Stimulated activated CD8-positive, alpha-beta memory T cell treated with anti-CD3 and anti-CD28 coated beads, Interleukin-15, amount 100 ng/mL, for 48 hours (primary cell): ENCODE data around the gene CREBZF.

Experiments used
- DNase-seq, 2 donors: peaks; one replicate each; pipeline ENCODE4 v3.0.0-alpha.2; 2020; ENCODE audit warnings: low read depth in 2 of 2

The CREBZF gene, protein sequence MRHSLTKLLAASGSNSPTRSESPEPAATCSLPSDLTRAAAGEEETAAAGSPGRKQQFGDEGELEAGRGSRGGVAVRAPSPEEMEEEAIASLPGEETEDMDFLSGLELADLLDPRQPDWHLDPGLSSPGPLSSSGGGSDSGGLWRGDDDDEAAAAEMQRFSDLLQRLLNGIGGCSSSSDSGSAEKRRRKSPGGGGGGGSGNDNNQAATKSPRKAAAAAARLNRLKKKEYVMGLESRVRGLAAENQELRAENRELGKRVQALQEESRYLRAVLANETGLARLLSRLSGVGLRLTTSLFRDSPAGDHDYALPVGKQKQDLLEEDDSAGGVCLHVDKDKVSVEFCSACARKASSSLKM

DNA sequence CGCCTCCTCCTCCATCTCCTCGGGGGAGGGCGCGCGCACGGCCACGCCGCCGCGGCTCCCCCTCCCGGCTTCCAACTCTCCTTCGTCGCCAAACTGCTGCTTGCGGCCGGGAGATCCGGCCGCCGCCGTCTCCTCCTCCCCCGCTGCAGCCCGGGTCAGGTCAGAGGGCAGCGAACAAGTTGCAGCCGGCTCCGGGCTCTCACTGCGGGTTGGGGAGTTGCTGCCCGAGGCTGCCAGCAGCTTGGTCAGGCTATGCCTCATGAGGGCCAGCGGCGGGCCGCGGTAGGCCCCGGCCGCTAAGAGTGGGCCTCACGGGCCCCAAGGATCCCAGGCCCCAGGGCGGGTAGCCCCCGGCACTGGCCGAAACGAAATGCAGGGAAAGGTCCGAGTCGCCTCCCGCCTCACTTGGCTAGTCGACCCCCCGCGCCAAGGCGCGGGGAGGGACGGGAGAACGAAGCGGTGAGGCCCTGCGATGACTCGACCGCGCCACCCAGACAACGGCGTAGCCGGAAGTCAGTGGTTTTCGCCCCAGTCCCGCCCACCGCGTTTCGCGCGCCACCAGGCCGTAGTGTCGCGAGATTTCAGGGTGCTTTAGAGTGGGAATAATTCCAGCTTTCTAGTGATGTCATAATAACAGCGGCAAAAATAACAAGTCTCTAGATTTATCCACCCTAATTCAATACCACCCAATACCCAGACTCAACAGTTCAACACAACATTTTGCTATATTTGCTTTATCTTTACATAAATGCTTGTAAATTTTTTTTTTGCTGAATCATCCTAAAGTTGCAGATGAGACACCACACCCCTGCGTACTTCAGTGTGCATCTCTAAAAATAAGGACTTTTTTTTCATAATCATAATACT, at the start of gene CREBZF:
CREBZF (minus strand) TSS at position 515 of the 867 bp plus-strand sequence; CDS start at position 261, 254 bp downstream.
- peak; percentile 92 to 93 for DNase-seq

DNA sequence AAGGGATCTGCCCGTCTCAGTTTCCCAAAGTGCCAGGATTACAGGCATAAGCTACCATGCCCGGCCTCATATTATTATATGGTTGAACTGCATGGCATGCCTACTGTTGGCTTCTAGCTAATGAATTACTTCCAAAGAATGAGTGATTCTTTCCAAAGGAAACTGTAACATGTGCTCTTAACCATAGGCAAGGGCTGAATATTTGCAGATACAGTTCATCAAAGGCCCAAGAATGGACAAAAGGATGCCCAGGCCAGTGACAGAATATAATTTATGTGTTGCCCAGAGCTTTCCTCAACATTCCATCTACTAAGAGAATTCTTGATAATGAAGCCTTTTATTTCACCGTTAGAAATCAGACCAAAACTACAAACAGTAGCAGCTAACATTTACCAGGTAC, 48.0 kb upstream of the CREBZF start:
- no peak for DNase-seq

DNA sequence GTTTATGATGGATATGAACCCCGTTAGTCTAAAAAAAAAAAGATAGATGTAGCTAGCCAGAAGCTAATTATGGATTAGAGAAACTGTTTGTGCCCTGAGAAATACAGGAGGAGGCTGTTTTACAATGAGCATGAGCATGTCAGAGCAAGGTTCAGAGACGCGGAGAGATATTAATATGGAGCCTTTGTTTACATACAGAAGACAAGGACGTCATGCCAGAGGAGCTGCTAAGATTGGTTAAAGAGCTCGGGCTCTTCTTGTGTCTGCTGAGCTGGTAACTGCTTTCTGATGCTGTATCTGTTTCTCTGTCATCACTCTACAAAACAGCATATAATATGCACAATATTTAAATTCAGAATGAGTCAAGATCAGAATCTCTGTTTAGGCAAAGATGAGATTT, 46.0 kb upstream of the CREBZF start:
- DNase-seq = no peak

DNA sequence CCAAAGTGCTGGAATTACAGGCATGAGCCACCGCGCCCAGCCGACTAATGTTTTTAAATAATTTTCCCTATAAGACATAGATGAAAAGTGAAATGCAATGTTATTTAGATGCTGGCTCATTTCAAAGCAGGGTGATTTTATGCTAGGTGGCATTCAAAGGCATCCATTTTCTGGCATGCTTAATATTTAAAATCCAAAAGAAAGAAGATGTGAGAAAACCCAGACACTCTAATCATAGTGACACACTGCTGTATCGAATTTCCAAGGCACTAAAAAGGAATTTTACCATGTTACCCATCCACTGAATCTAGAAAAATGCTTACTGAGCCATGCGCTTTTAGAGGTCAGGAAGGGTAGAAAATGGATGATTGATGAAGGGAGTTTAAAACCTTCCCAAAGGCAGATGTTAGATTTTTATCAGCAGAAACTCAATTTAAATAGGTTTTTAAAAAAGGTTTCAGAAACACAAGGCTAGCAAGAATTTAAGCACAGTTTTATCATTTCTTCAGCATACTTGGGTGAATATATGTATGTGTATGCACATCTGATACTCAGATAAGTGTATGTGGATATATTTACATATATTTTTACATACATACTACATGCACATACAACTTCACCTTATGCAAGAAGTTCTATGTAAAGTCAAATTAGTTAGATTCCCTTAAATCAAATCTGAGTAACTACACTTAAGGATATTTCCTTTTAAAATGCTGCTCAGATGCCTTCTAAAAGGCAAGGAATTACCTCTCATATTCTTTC, 45.2 kb upstream of the CREBZF start:
- DNase-seq = no peak

DNA sequence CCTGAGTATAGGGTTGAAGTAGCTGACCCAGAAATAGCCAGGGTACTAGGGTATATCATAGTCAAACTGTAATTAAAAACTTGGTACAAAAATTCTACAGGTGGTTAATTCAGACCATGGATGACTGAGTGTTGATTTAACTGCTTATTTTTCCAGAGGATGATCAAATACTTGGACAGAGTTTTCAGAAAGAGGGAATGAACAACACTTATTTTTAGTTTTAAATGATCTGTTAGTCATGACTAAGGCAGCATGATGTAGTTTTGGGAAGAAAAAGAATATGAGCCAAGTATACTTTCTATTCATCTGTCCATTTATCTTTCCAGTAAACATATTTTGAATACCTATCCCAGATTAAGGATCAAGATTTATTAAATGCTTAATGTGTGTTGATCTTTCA, 40.9 kb upstream of the CREBZF start:
- DNase-seq = no peak

DNA sequence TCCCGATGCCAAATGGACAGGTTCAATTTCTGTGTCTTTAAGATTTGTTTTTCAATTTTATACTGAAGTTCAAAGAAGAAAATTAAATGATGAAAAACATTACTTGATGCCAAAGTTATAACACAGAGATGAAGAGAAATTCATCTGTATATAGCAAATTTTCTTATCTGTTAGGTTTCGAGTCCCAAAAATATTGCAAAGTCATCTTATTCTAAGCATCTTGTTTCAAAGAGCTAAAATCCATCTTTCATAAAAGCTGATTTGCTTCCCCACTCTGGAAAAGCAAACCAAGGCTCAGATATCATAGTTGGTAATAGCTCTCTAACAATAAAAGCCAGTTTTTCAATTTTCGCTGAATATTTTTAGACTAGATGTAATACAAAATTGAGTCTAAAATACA, 40.0 kb upstream of the CREBZF start:
- DNase-seq = no peak

DNA sequence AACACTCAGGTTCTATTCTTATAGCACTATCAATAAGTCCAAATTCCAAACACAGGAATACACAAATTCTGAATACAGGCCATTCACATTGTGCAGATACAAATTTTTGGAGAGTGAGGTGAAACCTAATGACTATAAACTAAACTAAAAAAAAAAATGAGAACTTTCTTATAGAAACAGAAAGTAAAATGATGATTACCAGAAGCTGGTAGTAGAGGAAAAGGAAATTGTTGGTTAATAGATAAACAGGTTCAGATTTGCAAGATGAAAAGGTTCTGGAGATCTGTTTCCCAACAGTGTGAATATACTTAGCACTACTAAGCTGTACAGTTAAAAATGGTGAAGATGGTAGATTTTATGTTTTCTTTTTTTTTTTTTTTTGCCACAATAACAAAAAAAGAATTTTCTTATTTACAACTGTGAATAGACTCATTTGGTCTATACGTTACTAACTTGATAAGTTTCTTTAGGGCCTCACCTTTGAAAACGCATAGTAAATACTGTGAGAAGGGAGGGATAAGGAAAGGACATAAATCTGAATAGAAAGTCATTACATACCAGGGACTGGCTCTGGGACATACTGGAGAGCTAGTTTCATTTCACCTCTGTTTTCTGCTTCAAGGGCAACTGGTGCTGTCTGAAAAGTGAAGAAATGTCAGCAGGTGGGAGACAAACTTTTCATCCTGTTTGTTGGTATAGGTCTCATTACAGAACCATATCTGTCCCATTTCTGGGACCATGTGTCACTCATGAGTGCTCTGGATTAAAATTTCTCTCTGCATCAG, 35.2 kb upstream of the CREBZF start:
- DNase-seq = no peak

DNA sequence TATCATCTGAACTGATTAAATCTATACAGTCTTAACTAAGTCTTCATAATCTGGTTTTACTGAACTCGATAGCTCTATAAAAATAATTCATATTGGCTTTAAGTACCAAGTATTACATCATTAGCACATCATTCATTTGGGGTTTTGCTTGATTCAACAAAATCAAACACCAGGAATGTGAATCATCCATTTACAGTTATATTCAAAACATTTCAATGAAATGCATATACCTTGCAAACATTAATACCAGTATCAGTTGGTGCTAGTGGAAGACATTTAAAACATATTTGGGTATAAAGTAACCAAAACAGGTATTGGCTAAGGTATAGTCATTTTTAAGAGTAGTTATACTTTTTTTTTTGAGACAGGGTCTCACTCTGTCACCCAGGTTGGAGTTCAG, 33.3 kb upstream of the CREBZF start:
- DNase-seq = no peak

DNA sequence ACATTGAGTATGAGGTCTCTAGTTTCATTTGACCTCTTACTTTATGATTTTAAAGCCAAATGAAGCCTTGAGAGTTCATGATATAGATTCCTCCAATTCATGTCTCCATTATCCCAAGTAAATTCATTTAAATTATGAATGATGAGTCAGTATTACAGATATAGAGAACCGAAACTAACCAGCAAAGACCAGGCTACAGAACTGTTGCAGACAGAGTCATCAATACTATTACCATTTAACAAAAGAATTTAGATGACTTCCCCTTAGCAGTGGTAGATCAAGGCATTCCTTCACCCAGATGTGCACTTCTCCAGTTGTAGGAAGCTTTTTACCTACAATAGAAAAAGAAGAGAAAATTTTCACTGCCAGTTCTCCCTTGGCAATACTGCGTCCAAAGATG, 32.8 kb upstream of the CREBZF start:
- DNase-seq = no peak

DNA sequence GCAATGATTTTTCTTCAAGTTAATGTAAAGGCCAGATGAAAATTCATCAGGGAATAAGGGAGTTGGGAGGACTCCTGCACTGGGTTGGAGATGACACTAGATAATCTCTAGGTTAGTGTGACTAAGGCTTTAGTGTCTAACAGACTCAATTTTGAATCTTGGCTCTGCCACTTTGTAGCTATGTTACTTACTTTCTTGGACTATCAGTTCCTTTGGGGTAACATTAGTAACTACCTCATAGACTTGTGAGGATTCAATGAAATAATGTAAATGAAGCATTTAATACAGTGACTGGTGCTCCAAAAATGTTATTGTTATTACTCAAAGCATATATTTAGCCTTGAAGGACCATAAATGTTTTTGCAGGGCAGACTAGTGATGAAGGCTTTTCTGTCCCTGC, 30.6 kb upstream of the CREBZF start:
- DNase-seq = no peak

DNA sequence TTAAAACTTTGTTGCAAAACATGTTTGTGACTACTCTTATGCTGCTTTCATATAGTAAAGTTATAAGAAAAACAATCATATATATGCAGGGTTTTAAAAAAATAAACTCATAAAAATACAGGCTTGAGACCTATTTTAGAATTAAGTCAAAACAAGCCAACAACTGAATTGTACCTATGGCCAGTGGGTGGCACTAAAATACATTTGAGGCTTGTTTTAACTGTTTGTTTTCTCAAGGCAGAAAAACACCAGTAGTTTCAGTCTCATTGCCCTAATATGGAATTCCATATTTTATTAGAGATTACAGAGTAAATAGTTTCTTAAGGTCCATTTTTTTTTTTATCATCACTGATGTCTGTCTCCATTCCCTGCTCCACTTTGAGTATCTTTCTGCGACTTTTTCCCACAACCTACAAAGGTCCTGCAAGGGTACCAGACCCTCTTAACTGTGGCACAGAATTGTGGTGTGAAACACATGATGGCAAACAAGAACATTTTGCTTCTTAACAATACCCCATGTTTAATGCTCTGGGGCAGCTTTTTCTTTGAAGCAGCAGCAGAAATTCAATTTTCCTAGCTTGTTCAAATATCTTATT, 29.6 kb upstream of the CREBZF start:
- no peak for DNase-seq

DNA sequence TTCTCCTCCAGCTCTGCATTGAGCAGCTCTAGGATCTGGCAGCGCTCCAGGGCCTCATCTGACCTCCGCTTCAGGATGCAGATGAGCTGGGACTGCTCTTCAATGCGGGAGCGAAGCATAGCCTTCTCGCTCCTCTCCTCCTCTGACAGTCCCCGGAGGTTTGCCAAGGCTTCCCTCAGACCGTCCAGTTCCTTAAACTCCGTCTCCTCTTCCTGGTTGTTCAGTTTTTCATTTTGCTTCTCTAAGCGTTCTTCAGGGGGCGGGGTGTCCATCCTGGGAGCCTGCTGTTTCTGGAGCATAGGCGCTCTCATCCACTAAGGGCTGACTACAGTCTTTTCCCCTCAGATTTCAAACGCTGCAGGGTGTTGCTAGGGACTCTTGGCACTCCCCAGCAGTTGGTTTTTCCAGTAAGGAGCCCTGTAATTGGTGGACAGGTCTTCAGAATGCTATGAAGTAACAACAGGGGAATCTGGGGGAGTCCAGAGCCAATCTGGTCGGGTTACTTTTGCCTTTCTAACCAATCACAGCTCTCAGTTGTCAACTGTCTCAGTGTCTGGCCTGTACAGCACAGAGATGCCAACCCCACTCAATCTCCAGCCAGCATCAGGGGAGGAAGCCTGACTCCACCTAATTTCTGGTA, 21.0 kb upstream of the CREBZF start, which contains the start of gene CCDC89:
CCDC89 (minus strand) TSS at position 376 of the 640 bp plus-strand sequence; CDS start at position 311, 65 bp downstream.
- DNase-seq = no peak

DNA sequence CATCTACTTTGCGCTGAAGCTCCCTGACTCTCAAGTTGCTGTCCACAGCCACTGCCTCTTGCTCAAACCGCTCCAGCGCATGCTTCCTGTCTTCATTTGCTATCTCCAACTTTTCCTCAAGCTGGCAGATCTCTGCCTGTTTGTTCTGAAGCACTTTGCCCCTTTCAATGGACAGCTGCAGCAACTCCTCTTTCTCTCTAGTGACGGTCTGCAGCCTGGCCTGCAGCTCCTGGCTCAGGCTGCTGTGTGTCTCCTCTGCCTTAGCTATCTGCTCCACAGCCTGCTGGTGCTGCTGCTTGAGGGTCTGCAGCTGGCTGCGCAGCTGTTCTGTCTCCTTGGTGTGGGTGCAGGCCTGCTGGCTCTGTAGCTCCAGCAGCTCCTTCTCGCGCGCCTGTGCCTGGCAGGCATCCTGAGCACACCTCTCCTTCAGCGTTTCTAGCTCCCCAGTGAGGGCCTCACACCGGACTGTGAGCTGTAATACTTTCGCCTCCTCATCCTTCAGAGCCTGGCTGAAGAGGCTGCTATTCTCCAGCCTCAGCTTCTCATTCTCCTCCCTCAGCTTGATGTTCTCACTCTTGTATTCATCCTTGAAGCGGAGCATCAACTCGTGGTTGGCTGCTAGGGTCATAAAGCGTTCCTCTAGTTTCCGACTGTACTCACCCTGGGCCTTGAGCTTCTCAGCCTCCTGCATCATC, 20.3 kb upstream of the CREBZF start:
- no peak for DNase-seq

DNA sequence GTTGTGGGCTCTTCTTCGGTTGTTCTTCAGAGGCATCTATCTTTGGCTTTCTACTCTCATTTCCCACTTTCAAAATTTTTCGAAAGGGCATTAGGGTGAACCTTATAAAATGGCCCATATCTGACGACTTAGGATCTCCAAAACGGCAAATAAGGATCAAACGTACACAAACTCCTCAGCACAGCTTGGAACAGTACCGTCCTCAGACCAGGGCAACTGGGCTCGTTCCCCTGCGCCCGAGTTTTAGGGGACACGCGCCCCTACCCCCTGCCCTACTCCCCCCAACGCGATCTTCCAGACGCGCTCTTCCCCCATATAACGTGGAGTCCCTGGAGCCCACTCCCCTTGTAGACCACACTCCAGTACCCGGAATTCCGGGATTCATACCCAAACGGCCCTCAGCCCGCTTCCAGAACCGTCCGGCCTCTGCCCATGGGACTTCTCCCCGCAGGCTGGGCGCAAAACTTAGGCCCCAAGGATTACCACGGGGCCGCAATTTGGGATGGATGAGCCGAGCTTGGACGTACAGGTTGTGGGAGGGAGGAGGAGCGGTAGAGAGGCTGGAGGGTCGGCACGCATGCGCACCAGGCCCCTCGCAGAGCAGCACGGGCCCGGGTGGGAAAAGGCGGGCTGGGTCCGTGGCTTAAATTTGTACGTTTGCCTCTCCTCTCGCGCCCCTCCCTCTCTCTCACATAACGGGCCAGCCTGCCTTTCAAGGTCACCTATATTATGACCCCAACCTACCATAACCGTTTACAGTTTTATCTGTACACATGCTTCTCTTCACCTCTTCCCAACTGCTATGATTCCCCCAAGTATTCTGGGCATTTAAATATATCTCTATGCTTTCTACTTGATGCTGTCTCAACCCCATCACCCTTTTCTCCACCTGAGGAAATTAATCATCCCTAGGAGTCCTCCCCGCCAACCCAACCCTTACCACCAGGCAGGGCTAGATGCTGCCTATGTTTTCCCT, 17.7 kb upstream of the CREBZF start:
- DNase-seq = peak; percentile 60 to 62

DNA sequence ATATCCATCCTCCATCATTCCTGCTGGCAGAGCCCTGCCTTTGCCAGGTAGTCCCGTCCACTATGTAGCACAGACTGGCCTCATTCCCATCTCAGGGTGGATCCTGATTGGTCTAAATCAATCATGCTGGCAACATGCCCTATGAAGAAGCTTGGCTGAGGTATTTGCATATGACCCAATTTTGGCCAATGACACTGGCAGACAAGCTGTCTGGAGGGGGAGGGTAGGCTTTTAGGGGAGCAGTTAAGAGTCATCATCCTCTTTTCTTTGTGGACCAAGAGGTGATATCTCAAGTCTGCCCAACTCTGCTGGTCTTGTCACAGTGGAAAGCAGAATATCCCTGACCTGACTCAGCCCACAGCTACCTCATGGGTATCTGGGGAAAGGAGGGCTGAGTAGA, 16.0 kb upstream of the CREBZF start:
- DNase-seq = no peak

DNA sequence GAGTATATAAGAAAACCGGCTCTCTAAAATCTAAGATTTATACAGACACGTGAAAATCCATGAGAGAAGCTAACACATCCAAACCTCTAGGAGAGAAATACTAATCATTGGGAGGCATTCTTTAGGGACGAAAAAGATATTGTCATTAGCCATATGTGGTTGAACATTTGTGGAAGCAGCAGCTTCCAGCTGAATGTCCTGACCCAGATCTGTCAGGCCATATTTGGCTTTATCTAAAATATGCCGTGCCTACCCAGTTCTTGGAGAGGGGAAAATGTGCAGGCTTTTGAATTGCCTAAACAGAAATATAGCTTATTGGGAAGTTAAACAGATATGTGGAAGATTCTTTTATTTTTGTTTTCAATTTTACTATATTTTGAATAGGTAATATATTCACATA, 14.6 kb upstream of the CREBZF start:
- DNase-seq = no peak

DNA sequence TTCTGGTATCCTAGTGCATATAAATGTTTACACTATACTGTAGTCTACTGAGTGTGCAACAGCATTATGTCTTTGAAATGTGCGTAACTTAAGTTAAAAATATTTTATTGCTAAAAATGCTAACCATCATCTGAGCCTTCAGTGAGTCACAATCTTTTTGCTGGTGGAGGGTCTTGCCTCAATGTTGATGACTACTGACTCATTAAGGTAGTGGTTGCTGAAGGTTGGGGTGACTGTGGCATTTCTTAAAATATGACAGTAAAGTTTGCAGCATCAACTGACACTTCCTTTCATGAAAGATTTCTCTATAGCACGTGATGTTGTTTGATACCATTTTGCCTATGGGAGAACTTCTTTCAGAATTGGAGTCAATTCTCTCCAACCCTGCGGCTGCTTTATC, 8.5 kb upstream of the CREBZF start:
- DNase-seq = no peak

DNA sequence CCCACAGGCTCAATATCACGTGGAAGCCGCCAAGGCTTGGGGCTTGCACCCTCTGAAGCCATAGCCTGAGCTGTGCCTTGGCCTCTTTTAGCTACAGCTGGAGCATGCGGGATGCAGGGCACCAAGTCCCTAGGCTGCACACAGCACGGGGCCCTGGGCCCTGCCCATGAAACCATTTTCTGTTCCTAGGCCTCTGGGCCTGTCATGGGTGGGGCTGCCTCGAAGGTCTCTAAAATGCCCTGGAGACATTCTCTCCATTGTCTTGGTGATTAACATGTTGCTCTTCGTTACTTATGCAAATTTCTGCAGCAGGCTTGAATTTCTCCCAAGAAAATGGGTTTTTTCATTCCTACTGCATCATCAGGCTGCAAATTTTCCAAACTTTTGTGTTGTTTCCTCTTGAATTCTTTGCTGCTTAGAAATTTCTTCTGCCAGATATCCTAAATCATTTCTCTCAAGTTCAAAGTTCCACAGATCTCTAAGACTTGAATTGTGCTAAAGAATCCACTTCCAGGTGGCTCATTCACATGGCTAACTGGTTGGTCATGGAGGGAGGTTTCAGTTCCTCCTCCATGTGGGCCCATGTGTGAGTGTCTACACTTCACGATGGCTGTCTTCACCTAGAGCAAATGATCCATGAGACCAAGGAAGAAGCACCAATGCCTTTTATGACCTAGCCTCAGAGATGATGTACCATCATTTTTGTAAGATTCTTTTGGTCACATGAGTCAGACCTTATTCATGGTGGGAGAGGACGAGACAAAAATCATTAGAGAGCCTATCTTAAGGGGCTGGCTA, 7.4 kb upstream of the CREBZF start:
- DNase-seq = no peak
